CD4-positive, alpha-beta memory T cell (primary cell): ENCODE data around the gene PPP1R1B. TPM values are rescaled to one million over a fixed set of nuclear protein-coding genes. Genes with fewer than 3 reads are reported as not detected.

ENCODE experiments used
- CTCF ChIA-PET: fragments of 350-600 bp; sonication (Branson Sonifier 250); formaldehyde crosslinking; loops from one replicate; lab custom pipeline; 2021; ENCODE audit warnings: inconsistent platforms; ENCODE audit not compliant: partially characterized antibody; lab: Charles Lee
- POLR2A ChIA-PET: fragments of 350-600 bp; sonication (Branson Sonifier 250); formaldehyde crosslinking; loops from one replicate; lab custom pipeline; 2021; ENCODE audit not compliant: partially characterized antibody; lab: Charles Lee
- DNase-seq, 5 donors: peaks; one replicate each; pipeline versions ENCODE4 v3.0.0 to v3.0.0-alpha.2; 2020 to 2022; ENCODE audit warnings: mixed read lengths in 1 of 5
- H3K27ac ChIP-seq: one replicate; pipeline ENCODE4 v1.7.0; 2013; ENCODE audit warnings: low read depth, low read length
- H3K27me3 ChIP-seq: 2 replicates; pipeline ENCODE4 v1.7.0; 2013; ENCODE audit warnings: mild to moderate bottlenecking, low read length, moderate library complexity; ENCODE audit not compliant: insufficient read depth
- H3K36me3 ChIP-seq: 2 replicates; pipeline ENCODE4 v1.7.0; 2013; ENCODE audit warnings: mild to moderate bottlenecking, low read length, moderate library complexity; ENCODE audit not compliant: insufficient read depth
- H3K4me1 ChIP-seq: 2 replicates; pipeline ENCODE4 v1.7.0; 2013; ENCODE audit warnings: mild to moderate bottlenecking, low read length, moderate library complexity; ENCODE audit not compliant: insufficient read depth
- H3K4me3 ChIP-seq, 2 donors: one replicate each; pipeline ENCODE4 v1.7.0; 2013; ENCODE audit warnings: low read length in 2 of 2, mild to moderate bottlenecking in 1 of 2
- H3K9me3 ChIP-seq, 2 donors: one replicate each; pipeline ENCODE4 v1.7.0; 2013; ENCODE audit warnings: low read length in 2 of 2, control low read depth in 1 of 2; ENCODE audit not compliant: control insufficient read depth in 1 of 2
- H3K27ac Mint-ChIP-seq, 7 donors: one replicate each; pipeline ENCODE4 v1.8.0; 2020 to 2021; ENCODE audit warnings: mixed read lengths in 7 of 7, mild to moderate bottlenecking in 6 of 7, inconsistent platforms in 3 of 7, moderate library complexity in 3 of 7
- H3K27me3 Mint-ChIP-seq, 2 donors: one replicate each; pipeline ENCODE4 v1.8.0; 2020 to 2021; ENCODE audit warnings: mixed read lengths in 2 of 2
- H3K36me3 Mint-ChIP-seq, 2 donors: one replicate each; pipeline ENCODE4 v1.8.0; 2020 to 2021; ENCODE audit warnings: mixed read lengths in 2 of 2, inconsistent platforms in 1 of 2, mild to moderate bottlenecking in 1 of 2
- H3K4me1 Mint-ChIP-seq, 4 donors: one replicate each; pipeline ENCODE4 v1.8.0; 2020 to 2021; ENCODE audit warnings: mixed read lengths in 4 of 4, mild to moderate bottlenecking in 1 of 4
- H3K4me3 Mint-ChIP-seq, 8 donors: one replicate each; pipeline ENCODE4 v1.8.0; 2020 to 2021; ENCODE audit warnings: mixed read lengths in 8 of 8, mild to moderate bottlenecking in 7 of 8, moderate library complexity in 6 of 8, inconsistent platforms in 3 of 8
- H3K9me3 Mint-ChIP-seq, 8 donors: one replicate each; pipeline ENCODE4 v1.8.0; 2020 to 2021; ENCODE audit warnings: mixed read lengths in 8 of 8, mild to moderate bottlenecking in 5 of 8, inconsistent platforms in 3 of 8, moderate library complexity in 1 of 8
- intact Hi-C: fragments of 100-400 bp; cut with micrococcal nuclease; formaldehyde crosslinking; loops from one replicate; pipeline ENCODE4 v1.15.1; 2023
- polyA plus RNA-seq, 2 donors: library from polyadenylated mRNA; unstranded; fragments of 300-500 nt; fragmentation: Illumina TruSeq; gene quantifications; one replicate each; pipeline ENCODE4 v1.2.3, GENCODE V29; 2021
- total RNA-seq, 2 experiments: library from RNA; stranded (reverse); gene quantifications; one replicate each; pipeline ENCODE4 v1.2.3, GENCODE V29; 2021

PPP1R1B gene
- total and polyA plus RNA-seq, 4 experiments from 2014 or later = not detected

DNA sequence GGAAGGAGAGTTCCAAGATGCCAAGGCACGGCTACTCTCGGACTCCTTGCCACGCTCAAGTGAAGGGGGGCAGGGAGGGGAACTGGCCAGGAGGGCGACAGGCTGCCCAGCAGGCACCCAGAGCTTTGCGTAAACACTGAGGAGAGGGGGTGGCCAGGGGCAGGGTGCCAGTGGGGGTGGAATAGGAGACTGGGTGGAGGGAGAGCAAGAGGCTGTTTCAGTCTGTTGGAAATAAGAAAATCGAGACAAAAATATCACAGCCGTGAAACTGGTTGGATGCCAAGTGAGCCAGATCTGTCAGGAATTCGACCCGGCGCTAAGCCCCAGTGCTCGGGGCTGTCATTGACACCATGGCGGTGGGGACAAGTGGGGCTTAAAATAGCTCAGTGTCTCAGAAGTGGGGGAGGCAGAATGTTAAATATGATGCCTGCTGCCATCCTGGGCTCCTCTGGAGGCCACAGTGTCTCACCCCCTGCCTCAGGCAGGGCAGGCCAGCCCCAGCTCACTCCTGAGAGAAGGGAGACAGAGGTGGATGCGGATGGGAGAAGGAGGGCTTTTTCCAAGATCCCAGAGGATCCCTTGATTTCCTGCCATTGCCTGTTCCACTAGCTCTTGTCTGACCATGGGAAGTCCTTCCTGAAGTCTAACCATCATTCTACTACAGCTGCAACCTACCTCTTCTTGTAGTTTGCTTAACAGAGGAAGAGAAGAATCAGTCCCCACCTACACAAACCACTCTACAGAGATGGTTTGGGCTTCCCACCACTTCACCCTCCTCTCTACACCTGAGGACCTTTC lies 51.0 kb downstream of the PPP1R1B start:
- no peak for DNase-seq
- H3K4me3 Mint-ChIP-seq = peak overlapping the region in 1 of 8 donors; percentile 54
- Histone ChIP-seq H3K9me3 (no peaks in the 10 kb centered on the region), H3K36me3 (no peaks in the 10 kb centered on the region), H3K4me1 (peaks cover 61% of the 10 kb centered on the region), H3K4me3 (no peak overlapping the region), H3K27ac (no peak overlapping the region), H3K27me3 (no peaks in the 10 kb centered on the region)
- H3K36me3 Mint-ChIP-seq = peaks cover 5 to 20% of the 10 kb centered on the region in 2 donors
- intact Hi-C loops = no loop called here
- ChIA-PET POLR2A (interaction anchor here (0.6 to 4.5 kb wide), 5 partner anchors 11 to 53 kb away, joined by 3 to 45 read pairs (median 21); partner anchors contain the start of genes MIEN1, PGAP3, PNMT and STARD3), CTCF (interaction anchor here (0.9 to 1.6 kb wide), 6 partner anchors 10 to 56 kb away, joined by 3 to 7 read pairs (median 4); partner anchors contain the start of genes MIEN1 and PGAP3)
- no peaks in the 10 kb centered on the region for H3K9me3 Mint-ChIP-seq
- no peaks in the 10 kb centered on the region for H3K27me3 Mint-ChIP-seq
- peak overlapping the region; percentile 5 to 98 (median 79) for H3K27ac Mint-ChIP-seq
- H3K4me1 Mint-ChIP-seq = peaks cover 43 to 69% (median 56%) of the 10 kb centered on the region in 4 donors

DNA sequence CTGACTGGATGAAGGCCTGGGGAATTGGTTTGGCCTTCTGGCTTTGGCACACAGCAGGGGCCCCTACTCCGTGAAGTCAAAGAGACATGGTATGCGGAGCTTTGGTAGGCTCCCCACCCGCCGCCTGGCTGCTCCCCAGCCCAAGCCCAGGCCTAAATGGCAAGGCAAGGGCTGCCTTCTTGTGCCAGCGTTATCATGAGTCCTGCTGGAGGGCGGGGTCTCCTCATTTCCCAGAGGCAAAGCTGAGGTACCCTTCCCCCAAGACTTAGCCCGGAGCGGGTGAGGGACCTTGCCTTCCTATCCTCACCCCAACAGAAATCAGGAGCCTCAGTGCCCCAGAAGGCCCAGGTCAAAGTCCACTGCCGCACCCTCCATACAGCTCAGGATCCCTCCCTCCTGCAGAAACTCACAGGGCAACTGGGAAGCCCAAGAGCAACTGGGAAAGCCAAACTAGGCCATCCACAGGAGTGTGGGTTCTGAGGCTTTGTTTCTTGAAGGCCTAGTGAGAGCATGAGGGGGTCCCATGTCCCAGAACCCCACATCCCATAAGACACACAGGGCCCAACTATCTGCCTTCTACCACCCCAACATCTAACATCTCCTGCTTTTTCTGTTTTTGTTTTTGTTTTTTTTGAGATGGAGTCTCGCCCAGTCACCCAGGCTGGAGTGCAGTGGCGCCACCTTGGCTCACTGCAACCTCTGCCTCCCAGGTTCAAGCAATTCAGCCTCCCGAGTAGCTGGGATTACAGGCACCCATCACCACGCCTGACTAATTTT lies 51.8 kb downstream of the PPP1R1B start:
- Mint-ChIP-seq H3K9me3 (no peaks in the 10 kb centered on the region), H3K27me3 (no peaks in the 10 kb centered on the region), H3K4me1 (peaks cover 43 to 68% (median 56%) of the 10 kb centered on the region in 4 donors), H3K4me3 (peak overlapping the region in 2 of 8 donors; percentile 73 to 78), H3K36me3 (peaks cover 11 to 26% of the 10 kb centered on the region in 2 donors), H3K27ac (peak overlapping the region; percentile 87 to 98 (median 97))
- no peak for DNase-seq
- intact Hi-C loops = loop anchor here (1.0 kb wide), 1 partner anchor 10 kb away; the partner anchor contains the start of gene PGAP3
- ChIA-PET CTCF (interaction anchor here (0.7 to 3.3 kb wide), 11 partner anchors 8 to 57 kb away, joined by 3 to 26 read pairs (median 7); partner anchors contain the start of genes MIEN1 and PNMT), POLR2A (interaction anchor here (0.7 to 4.5 kb wide), 8 partner anchors 8 to 302 kb away, joined by 4 to 45 read pairs (median 7); partner anchors contain the start of genes IKZF3, MIEN1, PGAP3 and PNMT)
- peaks cover 61% of the 10 kb centered on the region for H3K4me1 ChIP-seq
- H3K4me3 ChIP-seq = no peak overlapping the region
- no peaks in the 10 kb centered on the region for H3K9me3 ChIP-seq
- no peaks in the 10 kb centered on the region for H3K36me3 ChIP-seq
- no peaks in the 10 kb centered on the region for H3K27me3 ChIP-seq
- no peak overlapping the region for H3K27ac ChIP-seq

- Mint-ChIP-seq H3K27me3 (no peaks in the 10 kb centered on the region), H3K9me3 (no peaks in the 10 kb centered on the region), H3K36me3 (peaks cover 19 to 33% of the 10 kb centered on the region in 2 donors), H3K4me1 (peaks cover 43 to 68% (median 56%) of the 10 kb centered on the region in 4 donors), H3K4me3 (peak overlapping the region in 7 of 8 donors; percentile 56 to 79 (median 64)), H3K27ac (peak overlapping the region; percentile 87 to 98 (median 97))
- ChIA-PET CTCF (interaction anchor here (0.7 to 3.3 kb wide), 10 partner anchors 9 to 58 kb away, joined by 3 to 26 read pairs (median 7); partner anchors contain the start of genes MIEN1 and PNMT), POLR2A (interaction anchor here (0.7 to 4.5 kb wide), 9 partner anchors 9 to 301 kb away, joined by 4 to 45 read pairs (median 6); partner anchors contain the start of genes IKZF3, MIEN1, PGAP3 and PNMT)
- Histone ChIP-seq H3K36me3 (no peaks in the 10 kb centered on the region), H3K4me1 (peaks cover 61% of the 10 kb centered on the region), H3K4me3 (no peak overlapping the region), H3K27ac (peak overlapping the region; percentile 54), H3K27me3 (no peaks in the 10 kb centered on the region), H3K9me3 (no peaks in the 10 kb centered on the region)
- DNase-seq = peak; percentile 48 to 66 (median 55)
- intact Hi-C loops = loop anchor here (1.0 kb wide), 1 partner anchor 9 kb away; the partner anchor contains the start of gene PGAP3
Observed at GRCh38 chr17:39679521-39680192, 52.9 kb downstream of the PPP1R1B start.

- ChIA-PET POLR2A (interaction anchor here (1.1 to 1.6 kb wide), 2 partner anchors 46 to 180 kb away, joined by 3 read pairs; no protein-coding TSS in a partner anchor), CTCF (interaction anchor here (1.8 to 3.0 kb wide), 2 partner anchors 29 to 47 kb away, joined by 7 to 8 read pairs; partner anchors contain the start of gene MIEN1)
- no peaks in the 10 kb centered on the region for H3K9me3 Mint-ChIP-seq
- no peak overlapping the region for H3K27ac Mint-ChIP-seq
- peaks cover 38 to 59% (median 46%) of the 10 kb centered on the region in 4 donors for H3K4me1 Mint-ChIP-seq
- Histone ChIP-seq H3K4me1 (peaks cover 39% of the 10 kb centered on the region), H3K27me3 (no peaks in the 10 kb centered on the region), H3K4me3 (no peak overlapping the region), H3K36me3 (no peaks in the 10 kb centered on the region), H3K27ac (no peak overlapping the region), H3K9me3 (no peaks in the 10 kb centered on the region)
- intact Hi-C loops = no loop called here
- H3K36me3 Mint-ChIP-seq = peaks cover 24 to 54% of the 10 kb centered on the region in 2 donors
- peak overlapping the region in 1 of 8 donors; percentile 6 for H3K4me3 Mint-ChIP-seq
- DNase-seq = no peak
- no peaks in the 10 kb centered on the region for H3K27me3 Mint-ChIP-seq
Observed at GRCh38 chr17:39683295-39683939, 56.7 kb downstream of the PPP1R1B start.

- CTCF ChIA-PET = interaction anchor here (0.8 to 3.0 kb wide), 2 partner anchors 46 to 63 kb away, joined by 4 to 7 read pairs; partner anchors contain the start of gene MIEN1
Observed at GRCh38 chr17:39684369-39685192, 57.8 kb downstream of the PPP1R1B start.

More at GRCh38 chr17:39684369-39685192, 57.8 kb downstream of the PPP1R1B start:
- H3K27me3 Mint-ChIP-seq = no peaks in the 10 kb centered on the region
- no peak overlapping the region for H3K4me3 ChIP-seq
- peaks cover 36% of the 10 kb centered on the region for H3K4me1 ChIP-seq
- H3K36me3 ChIP-seq = no peaks in the 10 kb centered on the region
- POLR2A ChIA-PET = interaction anchor here (0.7 kb wide), 1 partner anchor 14 kb away, joined by 3 read pairs; no protein-coding TSS in a partner anchor
- DNase-seq = no peak
- no peaks in the 10 kb centered on the region for H3K9me3 ChIP-seq
- H3K36me3 Mint-ChIP-seq = peaks cover 24 to 54% of the 10 kb centered on the region in 2 donors
- H3K4me1 Mint-ChIP-seq = peaks cover 32 to 55% (median 43%) of the 10 kb centered on the region in 4 donors
- H3K27me3 ChIP-seq = no peaks in the 10 kb centered on the region
- H3K27ac ChIP-seq = no peak overlapping the region
- no peak overlapping the region for H3K4me3 Mint-ChIP-seq
- H3K9me3 Mint-ChIP-seq = no peaks in the 10 kb centered on the region
- H3K27ac Mint-ChIP-seq = peak overlapping the region in 1 of 7 donors; percentile 44
- intact Hi-C loops = loop anchor here (5.0 kb wide), 1 partner anchor 47 kb away; the partner anchor contains the start of gene STARD3
